ENCODE results near the gene TTLL12. TPM values are rescaled to one million over a fixed set of nuclear protein-coding genes. Genes with fewer than 3 reads are reported as not detected.

The TTLL12 gene
- total RNA-seq, 1 donor from 2014 or later: 21.4 TPM

- no peak overlapping the region for H2AFZ ChIP-seq (ENCODE audit: low read depth, low read length)
- no peaks in the 10 kb centered on the region for H3K4me1 ChIP-seq (ENCODE audit: insufficient read depth, low read length)
- Mint-ChIP-seq H3K4me3 (ENCODE audit: unreplicated experiment) (no peak overlapping the region), H3K27me3 (ENCODE audit: low read depth, unreplicated experiment) (peaks cover 29% of the 10 kb centered on the region), H3K36me3 (ENCODE audit: low read depth, unreplicated experiment) (no peaks in the 10 kb centered on the region), H3K9me3 (ENCODE audit: unreplicated experiment) (peaks cover 3% of the 10 kb centered on the region), H3K4me1 (ENCODE audit: low read depth, unreplicated experiment) (no peaks in the 10 kb centered on the region), H3K27ac (ENCODE audit: unreplicated experiment) (peak overlapping the region; percentile 47)
- H3K9ac ChIP-seq (ENCODE audit: low read length): no peak overlapping the region
- H3K27ac ChIP-seq (ENCODE audit: low read depth, low read length): no peak overlapping the region
- no peaks in the 10 kb centered on the region for H3K79me2 ChIP-seq (ENCODE audit: insufficient read depth, low read length)
- no peak for TF ChIP-seq EZH2 (IDR thresholded peaks at IDR 0.05; ENCODE audit: insufficient read depth, low read length)
- TF ChIP-seq CTCF (IDR thresholded peaks at IDR 0.05; ENCODE audit: insufficient read depth, low read depth, low read length): no peak
- no peak overlapping the region for H3K4me3 ChIP-seq (ENCODE audit: insufficient read depth, low read depth, low read length)
- H3K9me3 ChIP-seq (ENCODE audit: insufficient read depth, low read depth, low read length): no peaks in the 10 kb centered on the region
- H3K27me3 ChIP-seq (ENCODE audit: insufficient read depth, low read length): peaks cover 2% of the 10 kb centered on the region
- FAIRE-seq: no peak
- no peaks in the 10 kb centered on the region for H3K36me3 ChIP-seq (ENCODE audit: insufficient read depth, low read length)
- H4K20me1 ChIP-seq (ENCODE audit: insufficient read depth, low read length): no peaks in the 10 kb centered on the region
- no peak overlapping the region for H3K4me2 ChIP-seq (ENCODE audit: low read length)
- DNase-seq (ENCODE audit: low read depth): no peak
Measured at GRCh38 chr22:43217285-43218030, 30.5 kb upstream of the TTLL12 start.

- Histone ChIP-seq H3K9ac (ENCODE audit: low read length) (no peak overlapping the region), H2AFZ (ENCODE audit: low read depth, low read length) (no peak overlapping the region), H3K79me2 (ENCODE audit: insufficient read depth, low read length) (no peaks in the 10 kb centered on the region), H4K20me1 (ENCODE audit: insufficient read depth, low read length) (no peaks in the 10 kb centered on the region), H3K9me3 (ENCODE audit: insufficient read depth, low read depth, low read length) (no peaks in the 10 kb centered on the region), H3K4me1 (ENCODE audit: insufficient read depth, low read length) (no peaks in the 10 kb centered on the region), H3K27ac (ENCODE audit: low read depth, low read length) (no peak overlapping the region), H3K27me3 (ENCODE audit: insufficient read depth, low read length) (peaks cover 2% of the 10 kb centered on the region), H3K4me2 (ENCODE audit: low read length) (no peak overlapping the region), H3K4me3 (ENCODE audit: insufficient read depth, low read depth, low read length) (no peak overlapping the region), H3K36me3 (ENCODE audit: insufficient read depth, low read length) (no peaks in the 10 kb centered on the region)
- FAIRE-seq (no peak), DNase-seq (ENCODE audit: low read depth) (no peak)
- TF ChIP-seq CTCF (IDR thresholded peaks at IDR 0.05; ENCODE audit: insufficient read depth, low read depth, low read length): no peak
- TF ChIP-seq EZH2 (IDR thresholded peaks at IDR 0.05; ENCODE audit: insufficient read depth, low read length): no peak
- no peak overlapping the region for H3K27ac Mint-ChIP-seq (ENCODE audit: unreplicated experiment)
- peaks cover 3% of the 10 kb centered on the region for H3K9me3 Mint-ChIP-seq (ENCODE audit: unreplicated experiment)
- H3K27me3 Mint-ChIP-seq (ENCODE audit: low read depth, unreplicated experiment): peaks cover 29% of the 10 kb centered on the region
- no peaks in the 10 kb centered on the region for H3K4me1 Mint-ChIP-seq (ENCODE audit: low read depth, unreplicated experiment)
- no peak overlapping the region for H3K4me3 Mint-ChIP-seq (ENCODE audit: unreplicated experiment)
- H3K36me3 Mint-ChIP-seq (ENCODE audit: low read depth, unreplicated experiment): no peaks in the 10 kb centered on the region
Measured at GRCh38 chr22:43216738-43217137, 29.8 kb upstream of the TTLL12 start.

- DNase-seq (ENCODE audit: low read depth) (no peak), FAIRE-seq (no peak)
- peaks cover 23% of the 10 kb centered on the region for H3K27me3 Mint-ChIP-seq (ENCODE audit: low read depth, unreplicated experiment)
- H3K9me3 Mint-ChIP-seq (ENCODE audit: unreplicated experiment): peaks cover under 1% of the 10 kb centered on the region
- Histone ChIP-seq H3K4me1 (ENCODE audit: insufficient read depth, low read length) (no peaks in the 10 kb centered on the region), H3K4me3 (ENCODE audit: insufficient read depth, low read depth, low read length) (no peak overlapping the region), H3K9ac (ENCODE audit: low read length) (no peak overlapping the region), H3K36me3 (ENCODE audit: insufficient read depth, low read length) (no peaks in the 10 kb centered on the region), H3K4me2 (ENCODE audit: low read length) (no peak overlapping the region), H3K79me2 (ENCODE audit: insufficient read depth, low read length) (no peaks in the 10 kb centered on the region), H3K9me3 (ENCODE audit: insufficient read depth, low read depth, low read length) (no peaks in the 10 kb centered on the region), H4K20me1 (ENCODE audit: insufficient read depth, low read length) (no peaks in the 10 kb centered on the region), H3K27me3 (ENCODE audit: insufficient read depth, low read length) (peaks cover 2% of the 10 kb centered on the region), H3K27ac (ENCODE audit: low read depth, low read length) (no peak overlapping the region), H2AFZ (ENCODE audit: low read depth, low read length) (no peak overlapping the region)
- no peaks in the 10 kb centered on the region for H3K36me3 Mint-ChIP-seq (ENCODE audit: low read depth, unreplicated experiment)
- no peak overlapping the region for H3K4me3 Mint-ChIP-seq (ENCODE audit: unreplicated experiment)
- no peaks in the 10 kb centered on the region for H3K4me1 Mint-ChIP-seq (ENCODE audit: low read depth, unreplicated experiment)
- H3K27ac Mint-ChIP-seq (ENCODE audit: unreplicated experiment): no peak overlapping the region
- no peak for TF ChIP-seq CTCF (IDR thresholded peaks at IDR 0.05; ENCODE audit: insufficient read depth, low read depth, low read length)
- no peak for TF ChIP-seq EZH2 (IDR thresholded peaks at IDR 0.05; ENCODE audit: insufficient read depth, low read length)
Measured at GRCh38 chr22:43213962-43214361, 27.0 kb upstream of the TTLL12 start.

Measured in astrocyte (in vitro differentiated cells and primary cell).